ENCODE results near the gene DAAM1. TPM values are rescaled to one million over a fixed set of nuclear protein-coding genes. Genes with fewer than 3 reads are reported as not detected.

DAAM1 gene
- polyA plus RNA-seq, 1 experiment: 4.7 TPM

- Histone ChIP-seq H3K27me3 (ENCODE audit: control insufficient read depth, insufficient read depth, low read length) (peaks cover 9% of the 10 kb centered on the region), H3K4me3 (ENCODE audit: low read depth, low read length) (no peak overlapping the region), H3K36me3 (ENCODE audit: control insufficient read depth, insufficient read depth, low read length) (no peaks in the 10 kb centered on the region)
- TF ChIP-seq CTCF (IDR thresholded peaks at IDR 0.05; ENCODE audit: insufficient read depth, low read depth, low read length): no peak
- CTCF ChIA-PET: no interaction called here
- POLR2A ChIA-PET: no interaction called here
- DNase-seq (ENCODE audit: low read depth): no peak
Measured at GRCh38 chr14:59160506-59160905, 28.0 kb upstream of the DAAM1 start.

GRCh38 chr14:59161561-59162175, 26.8 kb upstream of the DAAM1 start:
- POLR2A ChIA-PET: no interaction called here
- no peaks in the 10 kb centered on the region for H3K36me3 ChIP-seq (ENCODE audit: control insufficient read depth, insufficient read depth, low read length)
- H3K27me3 ChIP-seq (ENCODE audit: control insufficient read depth, insufficient read depth, low read length): peaks cover 5% of the 10 kb centered on the region
- no peak for TF ChIP-seq CTCF (IDR thresholded peaks at IDR 0.05; ENCODE audit: insufficient read depth, low read depth, low read length)
- DNase-seq (ENCODE audit: low read depth): peak; percentile 10
- CTCF ChIA-PET: no interaction called here
- no peak overlapping the region for H3K4me3 ChIP-seq (ENCODE audit: low read depth, low read length)

GRCh38 chr14:59166258-59166657, 22.2 kb upstream of the DAAM1 start:
- ChIA-PET CTCF (no interaction called here), POLR2A (no interaction called here)
- Histone ChIP-seq H3K27me3 (ENCODE audit: control insufficient read depth, insufficient read depth, low read length) (peaks cover 4% of the 10 kb centered on the region), H3K36me3 (ENCODE audit: control insufficient read depth, insufficient read depth, low read length) (no peaks in the 10 kb centered on the region), H3K4me3 (ENCODE audit: low read depth, low read length) (no peak overlapping the region)
- no peak for TF ChIP-seq CTCF (IDR thresholded peaks at IDR 0.05; ENCODE audit: insufficient read depth, low read depth, low read length)
- no peak for DNase-seq (ENCODE audit: low read depth)

- no peak for DNase-seq (ENCODE audit: low read depth)
- no peaks in the 10 kb centered on the region for H3K36me3 ChIP-seq (ENCODE audit: control insufficient read depth, insufficient read depth, low read length)
- no peak overlapping the region for H3K4me3 ChIP-seq (ENCODE audit: low read depth, low read length)
- CTCF ChIA-PET: interaction anchor here (1.3 kb wide), 1 partner anchor 12 kb away, joined by 3 read pairs; no protein-coding TSS in a partner anchor
- POLR2A ChIA-PET: no interaction called here
- TF ChIP-seq CTCF (IDR thresholded peaks at IDR 0.05; ENCODE audit: insufficient read depth, low read depth, low read length): no peak
- peaks cover 5% of the 10 kb centered on the region; the same call in 1 of the 2 replicates for H3K27me3 ChIP-seq (ENCODE audit: control insufficient read depth, insufficient read depth, low read length)
Measured at GRCh38 chr14:59175404-59175803, 13.1 kb upstream of the DAAM1 start.

- Histone ChIP-seq H3K36me3 (ENCODE audit: control insufficient read depth, insufficient read depth, low read length) (no peaks in the 10 kb centered on the region), H3K27me3 (ENCODE audit: control insufficient read depth, insufficient read depth, low read length) (peaks cover 12% of the 10 kb centered on the region), H3K4me3 (ENCODE audit: low read depth, low read length) (no peak overlapping the region)
- no peak for TF ChIP-seq CTCF (IDR thresholded peaks at IDR 0.05; ENCODE audit: insufficient read depth, low read depth, low read length)
- CTCF ChIA-PET: interaction anchor here (0.9 to 1.3 kb wide), 2 partner anchors 10 to 19 kb away, joined by 3 read pairs; no protein-coding TSS in a partner anchor
- no peak for DNase-seq (ENCODE audit: low read depth)
- POLR2A ChIA-PET: no interaction called here
Measured at GRCh38 chr14:59176765-59177164, 11.7 kb upstream of the DAAM1 start.

Data from BJ (cell line).